ENCODE results near the gene MYRFL.

DNA sequence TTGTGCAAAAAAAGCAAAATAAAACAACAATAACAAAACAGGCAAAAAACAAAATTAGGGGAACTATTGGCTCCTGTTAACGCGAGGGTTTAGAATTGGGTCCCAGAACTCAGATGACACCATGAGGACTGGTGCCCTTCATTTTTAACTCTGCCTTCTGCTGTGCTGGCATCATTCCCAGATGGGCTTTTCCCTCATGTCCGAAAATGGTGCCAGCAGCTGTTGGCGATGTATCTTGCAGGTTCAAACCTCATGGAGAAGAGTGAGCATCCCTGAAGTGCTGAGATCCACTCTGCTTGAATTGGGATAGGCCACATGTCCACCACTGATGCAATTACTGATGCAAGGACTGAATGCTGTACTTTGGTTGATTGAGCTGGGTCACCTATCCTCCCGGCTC is 61.1 kb downstream of the MYRFL start:
- TF ChIP-seq, protein P1, sequence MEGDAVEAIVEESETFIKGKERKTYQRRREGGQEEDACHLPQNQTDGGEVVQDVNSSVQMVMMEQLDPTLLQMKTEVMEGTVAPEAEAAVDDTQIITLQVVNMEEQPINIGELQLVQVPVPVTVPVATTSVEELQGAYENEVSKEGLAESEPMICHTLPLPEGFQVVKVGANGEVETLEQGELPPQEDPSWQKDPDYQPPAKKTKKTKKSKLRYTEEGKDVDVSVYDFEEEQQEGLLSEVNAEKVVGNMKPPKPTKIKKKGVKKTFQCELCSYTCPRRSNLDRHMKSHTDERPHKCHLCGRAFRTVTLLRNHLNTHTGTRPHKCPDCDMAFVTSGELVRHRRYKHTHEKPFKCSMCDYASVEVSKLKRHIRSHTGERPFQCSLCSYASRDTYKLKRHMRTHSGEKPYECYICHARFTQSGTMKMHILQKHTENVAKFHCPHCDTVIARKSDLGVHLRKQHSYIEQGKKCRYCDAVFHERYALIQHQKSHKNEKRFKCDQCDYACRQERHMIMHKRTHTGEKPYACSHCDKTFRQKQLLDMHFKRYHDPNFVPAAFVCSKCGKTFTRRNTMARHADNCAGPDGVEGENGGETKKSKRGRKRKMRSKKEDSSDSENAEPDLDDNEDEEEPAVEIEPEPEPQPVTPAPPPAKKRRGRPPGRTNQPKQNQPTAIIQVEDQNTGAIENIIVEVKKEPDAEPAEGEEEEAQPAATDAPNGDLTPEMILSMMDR (conservative IDR thresholded peaks at IDR 0.05; ENCODE audit: low read length): no peak
- TF ChIP-seq EZH2phosphoT487 (IDR thresholded peaks at IDR 0.05; ENCODE audit: borderline replicate concordance): no peak
